IMR-90 (cell line): ENCODE measurements around the gene ESRRG.

Experiments
- MXI1 ChIP-seq: IDR thresholded peaks from 2 replicates; pipeline ENCODE4 v1.6.1; 2012; ENCODE audit warnings: low read depth, mild to moderate bottlenecking, low read length, moderate library complexity, borderline replicate concordance
- POLR2A ChIP-seq: IDR thresholded peaks from 2 replicates; pipeline ENCODE4 v1.6.1; 2012; ENCODE audit warnings: mild to moderate bottlenecking, low read depth, low read length
- TF ChIP-seq, protein P1 (sequence below): conservative IDR thresholded peaks from 2 replicates; pipeline ENCODE4 v1.5.1; 2012; ENCODE audit warnings: mild to moderate bottlenecking, low read depth, low read length, improper control_type of control experiment

DNA sequence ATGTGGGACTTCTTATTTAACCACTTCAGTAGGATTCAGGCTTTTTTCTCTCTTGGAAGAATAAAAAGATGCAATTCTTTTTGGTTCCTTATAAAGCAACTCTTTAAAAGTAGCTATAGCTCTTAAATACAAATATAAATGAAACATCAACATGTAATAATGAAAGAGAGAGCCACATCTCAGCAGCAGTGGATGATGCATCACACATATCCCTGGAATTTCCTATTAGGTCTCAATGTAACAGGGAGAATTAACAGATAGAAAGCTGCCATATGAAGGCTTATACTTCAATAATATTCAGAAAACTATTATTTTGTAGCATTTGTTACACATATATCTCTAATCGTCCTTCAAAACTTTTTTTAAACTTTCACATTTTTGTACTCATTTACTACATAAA lies 181.0 kb downstream of the ESRRG start:
- no peak for TF ChIP-seq MXI1
- TF ChIP-seq, protein P1, sequence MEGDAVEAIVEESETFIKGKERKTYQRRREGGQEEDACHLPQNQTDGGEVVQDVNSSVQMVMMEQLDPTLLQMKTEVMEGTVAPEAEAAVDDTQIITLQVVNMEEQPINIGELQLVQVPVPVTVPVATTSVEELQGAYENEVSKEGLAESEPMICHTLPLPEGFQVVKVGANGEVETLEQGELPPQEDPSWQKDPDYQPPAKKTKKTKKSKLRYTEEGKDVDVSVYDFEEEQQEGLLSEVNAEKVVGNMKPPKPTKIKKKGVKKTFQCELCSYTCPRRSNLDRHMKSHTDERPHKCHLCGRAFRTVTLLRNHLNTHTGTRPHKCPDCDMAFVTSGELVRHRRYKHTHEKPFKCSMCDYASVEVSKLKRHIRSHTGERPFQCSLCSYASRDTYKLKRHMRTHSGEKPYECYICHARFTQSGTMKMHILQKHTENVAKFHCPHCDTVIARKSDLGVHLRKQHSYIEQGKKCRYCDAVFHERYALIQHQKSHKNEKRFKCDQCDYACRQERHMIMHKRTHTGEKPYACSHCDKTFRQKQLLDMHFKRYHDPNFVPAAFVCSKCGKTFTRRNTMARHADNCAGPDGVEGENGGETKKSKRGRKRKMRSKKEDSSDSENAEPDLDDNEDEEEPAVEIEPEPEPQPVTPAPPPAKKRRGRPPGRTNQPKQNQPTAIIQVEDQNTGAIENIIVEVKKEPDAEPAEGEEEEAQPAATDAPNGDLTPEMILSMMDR: no peak
- no peak for TF ChIP-seq POLR2A
